Tibial nerve (tissue), 4 donors: ENCODE measurements around the gene ZNF865. TPM values are rescaled to one million over a fixed set of nuclear protein-coding genes. Genes with fewer than 3 reads are reported as not detected.

Experiments
- DNase-seq, 2 donors: peaks; one replicate each; pipeline ENCODE4 v3.0.0-alpha.2; 2019; ENCODE audit warnings: low spot score in 2 of 2
- H3K27ac ChIP-seq, 4 donors: fragments of 200-600 bp; sonication (generic) in 3 of 4; one replicate each; pipeline ENCODE4 v1.5.1; 2017 to 2019; ENCODE audit warnings: mild to moderate bottlenecking in 1 of 4
- H3K27me3 ChIP-seq, 2 donors: fragments of 200-600 bp; sonication (generic) in 1 of 2; one replicate each; pipeline versions ENCODE4 v1.5.1 to v1.6.0; 2017 to 2019
- H3K36me3 ChIP-seq, 3 donors: fragments of 200-600 bp; sonication (generic); one replicate each; pipeline ENCODE4 v1.5.1; 2018 to 2019
- H3K4me1 ChIP-seq, 4 donors: fragments of 200-600 bp; sonication (generic) in 3 of 4; one replicate each; pipeline ENCODE4 v1.5.1; 2017 to 2019
- H3K4me3 ChIP-seq, 4 donors: fragments of 200-600 bp; sonication (generic) in 3 of 4; one replicate each; pipeline ENCODE4 v1.5.1; 2017 to 2019; ENCODE audit warnings: mild to moderate bottlenecking in 1 of 4, moderate library complexity in 1 of 4
- H3K9me3 ChIP-seq, 4 donors: fragments of 200-600 bp; sonication (generic) in 3 of 4; one replicate each; pipeline ENCODE4 v1.5.1; 2017 to 2019
- EP300 ChIP-seq, 2 donors: sonication (generic); formaldehyde crosslinking; IDR thresholded peaks; one replicate each; pipeline ENCODE4 v1.6.1; 2017; ENCODE audit warnings: antibody characterized with exemption in 2 of 2, mild to moderate bottlenecking in 1 of 2
- POLR2A ChIP-seq, 2 donors: fragments of 450-650 bp; IDR thresholded peaks; one replicate each; pipeline ENCODE4 v1.6.1; 2017; ENCODE audit warnings: antibody characterized with exemption in 2 of 2, mild to moderate bottlenecking in 2 of 2, moderate library complexity in 2 of 2
- WGBS, 2 donors: methylation state at CpG; one replicate each; pipeline ENCODE4 v1.1.5; 2018; 5-methylcytosine and 5-hydroxymethylcytosine counted together
- total RNA-seq, 4 donors: library from RNA; depleted of rRNA; stranded (reverse); fragments of >200 nt; gene quantifications; one replicate each; pipeline ENCODE4 v1.1.0, GENCODE V29; 2016
- TF ChIP-seq, protein P1 (sequence below), 5 experiments: fragments of 200-600 bp in 3 of 5; fragments of 450-650 bp in 2 of 5; sonication (generic) in 3 of 5; IDR thresholded peaks; one replicate each; pipeline ENCODE4 v1.5.1; 2016 to 2019; ENCODE audit warnings: antibody characterized with exemption in 5 of 5, mild to moderate bottlenecking in 3 of 5, moderate library complexity in 2 of 5

The ZNF865 gene
- total RNA-seq, 4 donors from 2014 or later, result 8.8 to 15.0 (median 12.7) TPM

DNA sequence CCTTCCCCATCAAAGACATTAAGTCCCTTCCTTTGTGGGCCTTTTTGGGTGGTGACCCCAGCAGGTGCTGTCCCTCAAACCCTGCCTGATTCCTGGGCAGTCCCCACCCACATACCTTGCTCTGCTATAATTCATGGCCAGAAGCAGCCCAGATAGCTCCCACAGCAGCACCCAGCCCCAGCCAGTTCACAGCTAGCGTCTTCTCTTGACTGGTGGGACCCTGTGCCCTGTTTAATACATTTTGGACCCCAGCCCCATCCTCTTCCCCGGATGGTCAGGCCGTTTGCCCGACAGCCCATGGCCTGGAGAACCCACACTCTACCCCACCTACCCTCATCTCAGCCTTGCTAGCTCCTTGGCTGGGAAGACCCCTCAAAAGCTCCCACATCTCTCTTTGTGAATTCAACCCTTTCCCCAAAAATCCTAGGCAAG, 44.7 kb downstream of the ZNF865 start:
- no peaks in the 10 kb centered on the region for H3K9me3 ChIP-seq
- TF ChIP-seq, protein P1, sequence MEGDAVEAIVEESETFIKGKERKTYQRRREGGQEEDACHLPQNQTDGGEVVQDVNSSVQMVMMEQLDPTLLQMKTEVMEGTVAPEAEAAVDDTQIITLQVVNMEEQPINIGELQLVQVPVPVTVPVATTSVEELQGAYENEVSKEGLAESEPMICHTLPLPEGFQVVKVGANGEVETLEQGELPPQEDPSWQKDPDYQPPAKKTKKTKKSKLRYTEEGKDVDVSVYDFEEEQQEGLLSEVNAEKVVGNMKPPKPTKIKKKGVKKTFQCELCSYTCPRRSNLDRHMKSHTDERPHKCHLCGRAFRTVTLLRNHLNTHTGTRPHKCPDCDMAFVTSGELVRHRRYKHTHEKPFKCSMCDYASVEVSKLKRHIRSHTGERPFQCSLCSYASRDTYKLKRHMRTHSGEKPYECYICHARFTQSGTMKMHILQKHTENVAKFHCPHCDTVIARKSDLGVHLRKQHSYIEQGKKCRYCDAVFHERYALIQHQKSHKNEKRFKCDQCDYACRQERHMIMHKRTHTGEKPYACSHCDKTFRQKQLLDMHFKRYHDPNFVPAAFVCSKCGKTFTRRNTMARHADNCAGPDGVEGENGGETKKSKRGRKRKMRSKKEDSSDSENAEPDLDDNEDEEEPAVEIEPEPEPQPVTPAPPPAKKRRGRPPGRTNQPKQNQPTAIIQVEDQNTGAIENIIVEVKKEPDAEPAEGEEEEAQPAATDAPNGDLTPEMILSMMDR (IDR thresholded peaks at IDR 0.05), result no peak
- TF ChIP-seq EP300 (IDR thresholded peaks at IDR 0.05) (no peak), POLR2A (IDR thresholded peaks at IDR 0.05) (no peak)
- peaks cover 0 to 34% (median 0%) of the 10 kb centered on the region in 3 donors for H3K36me3 ChIP-seq
- no peak overlapping the region for H3K4me3 ChIP-seq
- H3K27me3 ChIP-seq, result no peaks in the 10 kb centered on the region
- WGBS, 2 donors, result 88 to 94% methylated on average over 4 of the region's 4 CpGs
- H3K4me1 ChIP-seq, result peaks cover 0 to 51% (median 16%) of the 10 kb centered on the region in 4 donors
- H3K27ac ChIP-seq, result no peak overlapping the region
- DNase-seq, result no peak

DNA sequence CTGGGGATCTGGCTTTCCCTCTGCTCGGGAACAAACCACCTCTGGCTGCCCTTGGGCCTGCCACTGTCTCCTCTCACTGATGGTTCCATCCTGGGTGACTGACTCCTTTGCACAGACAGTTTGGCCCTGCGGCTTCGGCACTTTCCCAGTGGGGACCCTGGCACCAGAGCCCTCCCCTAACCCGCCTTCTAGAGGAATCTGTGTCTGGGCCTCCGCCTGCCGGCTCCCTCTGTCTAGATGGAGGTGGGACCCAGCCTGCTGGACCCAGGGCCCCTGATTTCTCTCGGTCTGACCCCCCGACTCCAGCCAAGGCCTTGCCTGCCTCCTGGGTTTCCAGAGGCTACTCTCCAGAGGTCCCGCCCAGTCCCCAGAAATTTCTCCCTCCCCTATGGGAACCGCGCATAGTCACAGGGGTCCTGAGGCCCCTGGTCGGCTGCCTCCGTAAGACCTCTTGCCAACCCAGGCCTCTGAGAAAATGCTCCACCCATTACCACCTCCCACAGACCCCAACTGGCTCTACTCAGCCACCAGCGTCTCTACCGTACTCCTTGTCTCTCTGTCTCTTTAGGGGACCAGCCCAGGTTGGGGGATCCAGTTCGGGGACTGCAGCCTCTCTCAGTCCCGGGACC, 45.3 kb downstream of the ZNF865 start:
- TF ChIP-seq, protein P1 (IDR thresholded peaks at IDR 0.05), result no peak
- TF ChIP-seq EP300 (IDR thresholded peaks at IDR 0.05) (no peak), POLR2A (IDR thresholded peaks at IDR 0.05) (no peak)
- WGBS, 2 donors, result 89 to 91% methylated on average over 11 to 17 of the region's 17 CpGs
- Histone ChIP-seq H3K36me3 (peaks cover 0 to 29% (median 0%) of the 10 kb centered on the region in 3 donors), H3K4me1 (peaks cover 0 to 47% (median 17%) of the 10 kb centered on the region in 4 donors), H3K27ac (no peak overlapping the region), H3K4me3 (no peak overlapping the region), H3K9me3 (no peaks in the 10 kb centered on the region), H3K27me3 (no peaks in the 10 kb centered on the region)
- DNase-seq, result no peak

- TF ChIP-seq, protein P1 (IDR thresholded peaks at IDR 0.05), result no peak
- TF ChIP-seq POLR2A (IDR thresholded peaks at IDR 0.05) (no peak), EP300 (IDR thresholded peaks at IDR 0.05) (no peak)
- WGBS, 2 donors, result 84 to 87% methylated on average over 18 of the region's 18 CpGs
- no peaks in the 10 kb centered on the region for H3K27me3 ChIP-seq
- H3K27ac ChIP-seq, result no peak overlapping the region
- no peaks in the 10 kb centered on the region for H3K9me3 ChIP-seq
- peaks cover 0 to 52% (median 22%) of the 10 kb centered on the region in 4 donors for H3K4me1 ChIP-seq
- no peak overlapping the region for H3K4me3 ChIP-seq
- DNase-seq, result no peak
- peaks cover 0 to 25% (median 0%) of the 10 kb centered on the region in 3 donors for H3K36me3 ChIP-seq
Observed at GRCh38 chr19:55651236-55651635, 45.8 kb downstream of the ZNF865 start.

GRCh38 chr19:55652311-55653128, 47.1 kb downstream of the ZNF865 start:
- no peaks in the 10 kb centered on the region for H3K9me3 ChIP-seq
- 71 to 73% methylated on average over 54 to 71 of the region's 71 CpGs for WGBS, 2 donors
- H3K27me3 ChIP-seq, result no peaks in the 10 kb centered on the region
- H3K4me3 ChIP-seq, result no peak overlapping the region
- H3K36me3 ChIP-seq, result peaks cover 0 to 25% (median 0%) of the 10 kb centered on the region in 3 donors
- peaks cover 0 to 54% (median 27%) of the 10 kb centered on the region in 4 donors for H3K4me1 ChIP-seq
- no peak for TF ChIP-seq POLR2A (IDR thresholded peaks at IDR 0.05)
- TF ChIP-seq, protein P1 (IDR thresholded peaks at IDR 0.05), result no peak
- TF ChIP-seq EP300 (IDR thresholded peaks at IDR 0.05), result no peak
- H3K27ac ChIP-seq, result peak overlapping the region; percentile 94 to 99 (median 99)
- no peak for DNase-seq
